M059J (cell line): ENCODE data around the gene TLR4. TPM values are rescaled to one million over a fixed set of nuclear protein-coding genes. Genes with fewer than 3 reads are reported as not detected.

Experiments used
- DNase-seq: peaks from one replicate; pipeline ENCODE4 v3.0.0-alpha.2; 2012; ENCODE audit warnings: low read depth
- total RNA-seq: library from RNA; depleted of rRNA; stranded (reverse); fragments of >200 nt; shearing (Covaris generic); gene quantifications from 2 replicates; pipeline ENCODE4 v1.2.3, GENCODE V29; 2014; rRNA removed

TLR4 gene
- 12.5 and 16.9 TPM in 2 replicates for total RNA-seq

- peak; percentile 95 for DNase-seq
These were observed at the start of gene TLR4 for GRCh38 chr9:117704024-117704575. Gene TLR4, plus strand, starts transcription at chr9:117704403. Its CDS starts 70 bp downstream, at chr9:117704473.

- no peak for DNase-seq
These were observed 48.2 kb upstream of the TLR4 start for GRCh38 chr9:117656002-117656401.

- DNase-seq: no peak
These were observed 41.6 kb upstream of the TLR4 start for GRCh38 chr9:117662651-117663050.

- no peak for DNase-seq
These were observed 39.8 kb upstream of the TLR4 start for GRCh38 chr9:117664419-117664818.

DNA sequence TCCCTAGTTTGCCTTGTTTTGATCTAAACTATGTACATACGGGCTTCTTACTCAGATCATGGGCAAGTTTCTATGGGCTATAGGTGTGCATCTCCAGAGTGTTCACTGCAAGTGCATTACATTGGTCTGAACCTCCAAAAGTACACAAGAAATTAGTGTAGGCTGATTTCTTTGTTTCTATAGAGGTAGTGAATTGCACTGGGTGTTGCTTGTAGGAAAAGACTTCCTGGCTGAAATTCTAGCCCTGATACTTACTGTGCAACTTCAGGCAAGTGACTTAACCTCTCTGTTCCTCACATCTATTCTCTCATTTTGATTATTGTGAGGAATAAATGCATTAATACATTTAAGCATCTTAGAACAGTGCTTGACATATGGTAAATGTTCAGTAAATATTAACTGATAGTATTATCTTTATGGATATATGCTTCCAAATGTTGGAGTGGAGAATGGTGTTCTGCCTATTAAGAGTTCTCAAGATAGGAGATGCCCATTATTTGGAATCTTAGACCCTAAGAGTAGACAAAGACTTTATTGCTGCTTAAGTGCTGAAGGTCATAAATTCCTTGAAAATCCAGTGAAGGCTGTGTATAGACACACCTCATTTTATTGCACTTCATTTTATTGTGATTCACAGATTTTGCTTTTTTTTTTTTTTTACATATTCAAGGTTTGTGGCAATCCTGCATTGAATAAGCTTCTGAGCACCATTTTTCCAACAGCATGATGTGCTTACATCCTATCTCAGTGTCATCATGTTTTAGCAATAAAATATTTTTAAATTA lies 38.4 kb upstream of the TLR4 start:
- DNase-seq: no peak

DNA sequence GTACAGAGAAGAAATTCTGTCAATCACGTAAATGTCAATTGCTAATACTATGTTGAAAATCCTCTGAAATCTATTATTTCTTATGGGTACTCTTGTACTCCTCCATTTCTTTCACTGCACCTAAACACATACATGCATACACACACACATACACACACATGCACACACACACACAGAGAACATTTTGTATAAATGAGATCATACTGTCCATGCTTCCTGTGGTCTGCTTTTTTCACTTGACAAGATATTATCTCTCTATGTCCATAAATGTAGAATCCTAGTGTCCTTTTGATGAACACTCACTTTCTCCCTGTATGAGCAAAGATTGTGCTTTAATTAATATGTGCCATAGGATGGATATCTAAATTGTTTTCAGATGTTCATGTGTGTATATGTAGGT lies 32.7 kb upstream of the TLR4 start:
- peak; percentile 35 for DNase-seq

- peak; percentile 81 for DNase-seq
These were observed 31.8 kb upstream of the TLR4 start for GRCh38 chr9:117672369-117672768.

DNA sequence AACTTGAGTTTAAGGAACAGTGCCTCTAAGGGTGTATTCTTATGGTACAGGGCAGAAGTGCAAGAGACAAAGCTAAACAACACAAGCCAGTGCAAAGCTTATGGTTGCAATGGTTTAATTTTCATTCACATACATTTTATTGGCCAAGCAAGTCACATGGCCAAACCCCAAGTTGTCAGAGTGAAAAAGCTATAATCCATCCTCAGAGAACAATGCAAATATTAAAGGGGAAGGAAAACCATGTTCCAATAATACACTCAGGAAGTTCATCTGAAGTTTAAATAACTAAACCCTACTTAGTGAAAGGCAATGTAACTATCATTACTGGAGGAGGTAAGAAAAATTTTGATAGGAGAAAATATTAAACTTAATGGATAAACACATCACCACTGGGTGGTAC lies 26.6 kb upstream of the TLR4 start:
- DNase-seq: no peak

DNA sequence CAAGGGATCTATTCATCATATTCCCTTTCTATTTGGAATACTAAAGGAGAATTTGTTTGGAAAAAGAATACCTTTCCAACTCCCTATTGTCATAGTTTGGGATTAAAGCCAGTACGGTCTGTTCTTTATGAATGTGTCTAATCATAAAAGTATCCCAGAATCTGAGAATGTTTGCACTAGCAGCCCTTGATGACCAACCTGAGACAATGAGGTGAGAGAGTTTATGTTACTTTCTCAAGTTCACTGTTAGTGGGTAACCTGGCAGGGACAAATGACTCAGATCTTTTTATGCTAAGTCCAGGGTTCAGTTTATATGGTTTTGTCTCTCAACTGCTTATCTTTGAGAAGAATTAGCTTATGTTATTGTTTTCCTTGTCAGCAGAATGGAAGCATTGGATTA lies 25.3 kb upstream of the TLR4 start:
- DNase-seq: peak; percentile 73

DNA sequence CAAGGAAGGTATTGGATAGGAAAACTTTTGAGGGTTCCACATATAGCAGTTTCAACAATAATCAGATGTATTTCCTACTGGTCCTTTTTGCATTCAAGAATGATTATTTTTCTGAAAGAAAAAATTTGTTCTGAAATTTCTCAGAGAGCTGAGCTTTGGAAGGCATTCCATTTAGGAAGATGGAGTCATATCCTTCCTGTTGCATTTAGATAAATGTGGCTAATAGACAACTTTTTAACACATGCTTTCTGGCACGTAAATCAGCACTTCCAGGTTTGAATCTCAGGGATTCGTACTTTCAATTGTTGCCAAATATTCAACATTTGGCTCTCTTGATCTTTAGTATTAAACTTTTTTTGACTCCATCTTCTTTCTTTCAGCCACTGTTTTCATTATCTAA lies 24.8 kb upstream of the TLR4 start:
- no peak for DNase-seq

GRCh38 chr9:117681888-117682287 lies 22.3 kb upstream of the TLR4 start:
- DNase-seq: no peak

DNA sequence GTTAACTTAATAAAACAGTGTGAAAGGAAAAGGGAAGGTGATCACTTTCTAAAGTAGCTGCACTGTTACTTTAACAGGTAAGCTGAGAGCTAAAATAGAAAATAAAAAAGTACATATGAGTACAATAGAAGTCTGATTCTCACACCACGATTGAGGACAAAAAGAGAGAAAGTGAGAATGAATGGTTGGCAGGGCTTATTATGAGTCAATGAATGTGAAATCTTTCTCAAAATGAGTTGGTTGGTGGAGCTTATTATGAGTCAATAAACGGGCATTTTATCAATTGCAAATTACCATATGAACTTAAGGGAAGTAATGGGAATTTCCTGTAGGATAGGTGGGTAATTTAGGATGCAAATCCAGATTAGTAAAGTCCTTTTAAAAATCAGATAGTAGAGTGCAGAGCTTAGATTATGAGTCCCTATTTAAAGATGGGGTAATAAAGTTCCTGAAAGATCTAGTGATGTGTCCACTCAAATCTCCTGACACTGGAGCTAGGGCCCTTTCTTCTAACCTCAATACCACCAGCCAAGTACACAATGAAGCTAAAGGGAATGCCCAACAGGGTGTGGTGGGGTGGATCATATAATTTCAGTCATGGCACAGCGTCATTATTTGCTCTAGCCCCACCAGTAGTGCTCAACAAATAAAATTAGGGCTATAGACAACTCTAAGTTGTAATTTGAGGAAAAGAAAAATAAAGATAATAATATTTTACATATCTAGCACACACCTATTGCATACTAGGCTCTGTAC lies 21.1 kb upstream of the TLR4 start:
- peak; percentile 46 for DNase-seq

- no peak for DNase-seq
These were observed 16.7 kb upstream of the TLR4 start for GRCh38 chr9:117687532-117687931.

DNA sequence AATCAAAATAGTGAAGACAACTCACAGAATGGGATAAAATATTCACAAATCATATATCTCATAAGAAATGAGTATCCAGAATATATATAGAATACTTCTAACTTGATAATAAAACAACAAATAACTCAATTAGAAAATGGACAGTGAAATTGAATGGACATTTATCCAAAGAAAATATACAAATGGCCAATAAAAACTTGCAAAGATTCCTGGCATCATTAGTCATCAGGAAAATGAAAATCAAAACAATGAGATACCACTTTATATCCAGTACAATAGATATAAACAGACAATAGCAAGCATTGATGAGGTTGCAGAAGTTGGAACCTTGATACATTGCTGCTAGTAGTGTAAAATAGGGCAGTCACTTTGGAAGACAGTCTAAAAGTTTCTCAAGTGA lies 12.8 kb upstream of the TLR4 start:
- DNase-seq: no peak

DNA sequence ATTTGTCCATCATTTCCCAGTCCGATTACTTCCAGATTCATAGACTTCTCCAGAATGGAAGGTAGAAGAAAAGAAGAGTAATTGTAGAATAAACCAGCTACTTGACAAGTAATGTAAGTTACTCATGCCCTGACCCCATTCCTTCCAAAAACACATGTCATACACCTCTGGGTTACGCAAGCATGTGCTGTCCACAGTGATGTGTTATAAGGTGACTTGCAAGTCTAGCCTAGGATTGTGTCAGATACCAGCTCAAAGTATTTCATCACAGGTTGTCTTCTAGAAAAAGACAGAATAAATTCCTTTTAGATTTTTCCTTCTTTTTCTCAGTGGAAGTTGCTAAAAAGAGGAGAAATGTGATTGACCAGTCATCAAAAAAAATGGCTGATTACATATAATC lies 8.0 kb upstream of the TLR4 start:
- no peak for DNase-seq

DNA sequence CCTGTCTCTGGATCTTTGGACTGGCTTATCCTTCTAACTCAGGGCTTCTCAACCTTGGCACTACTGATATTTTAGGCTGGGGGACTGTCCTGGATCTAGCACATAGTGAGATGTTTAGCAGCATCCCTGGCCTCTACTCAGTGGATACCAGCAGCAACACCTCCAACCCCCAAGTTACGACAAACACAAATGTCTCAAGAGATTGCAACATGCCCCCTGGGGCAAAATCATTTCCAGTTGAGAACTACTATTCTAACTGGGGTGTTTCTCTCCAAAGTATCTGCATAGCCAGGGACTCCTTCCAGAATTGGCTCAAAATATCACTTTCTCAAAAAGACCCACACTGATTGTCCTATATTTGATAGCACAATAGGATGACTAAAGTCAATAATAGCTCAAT lies 7.2 kb upstream of the TLR4 start:
- DNase-seq: no peak

DNA sequence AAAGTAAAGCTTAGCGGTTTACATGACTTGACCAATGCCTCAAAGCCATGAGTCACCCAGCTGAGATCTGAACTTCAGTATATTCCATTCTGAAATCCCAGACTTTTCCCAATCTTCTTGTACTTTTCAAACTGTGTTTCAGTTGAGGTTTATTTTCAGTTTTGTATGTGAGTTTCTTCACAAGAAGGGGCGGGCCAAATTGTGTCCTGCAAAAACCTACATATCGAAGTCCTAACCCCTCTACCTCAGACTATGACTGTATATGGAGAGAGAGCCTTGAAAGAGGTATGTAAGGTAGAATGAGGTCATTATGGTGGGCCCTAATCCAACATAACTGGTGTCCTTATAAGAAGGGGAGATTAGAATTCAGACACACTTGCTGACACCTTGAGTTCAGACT lies 666 bp upstream of the TLR4 start:
- no peak for DNase-seq

DNA sequence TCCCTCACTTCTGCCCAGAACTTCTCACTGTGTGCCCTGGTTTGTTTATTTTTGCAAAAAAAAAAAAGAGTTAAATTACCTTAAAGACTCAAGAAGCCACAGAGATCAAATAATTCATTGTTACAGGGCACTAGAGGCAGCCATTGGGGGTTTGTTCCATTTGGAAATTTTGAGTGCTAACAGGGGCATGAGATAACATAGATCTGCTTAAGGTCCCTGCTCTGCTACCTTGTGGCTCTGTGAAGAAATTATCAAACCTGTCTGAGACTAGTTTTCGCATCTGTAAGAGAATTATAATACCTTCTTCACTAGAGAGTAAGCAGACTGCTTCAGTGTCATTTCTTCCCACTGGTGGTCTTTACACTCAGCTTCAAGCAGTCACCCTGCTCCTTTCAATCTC lies 394 bp downstream of the TLR4 start:
- no peak for DNase-seq

- DNase-seq: no peak
These were observed 1.2 kb downstream of the TLR4 start for GRCh38 chr9:117705386-117705785.

GRCh38 chr9:117706421-117707116 lies 2.4 kb downstream of the TLR4 start:
- peak; percentile 66 for DNase-seq

DNA sequence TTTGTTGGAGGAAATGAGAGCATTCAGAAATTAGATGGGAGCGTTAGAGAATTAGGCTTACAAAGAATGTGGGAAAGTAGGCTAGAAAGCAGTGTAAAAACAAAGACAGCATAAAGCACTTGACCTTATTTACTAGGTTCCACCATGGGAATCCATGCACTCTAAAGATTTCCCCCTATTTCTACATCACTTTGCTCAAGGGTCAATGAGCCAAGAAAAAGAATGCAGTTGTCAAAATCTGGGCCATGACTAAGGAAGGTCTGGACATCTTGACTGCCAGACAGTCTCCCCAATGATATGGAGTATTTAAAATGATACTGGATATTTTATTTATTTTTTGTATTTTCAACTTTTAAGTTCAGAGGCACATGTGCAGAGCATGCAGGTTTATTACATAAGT lies 3.4 kb downstream of the TLR4 start:
- DNase-seq: no peak

- DNase-seq: no peak
These were observed 5.7 kb downstream of the TLR4 start for GRCh38 chr9:117709936-117710335.
